Gastroesophageal sphincter (tissue), 4 donors: ENCODE measurements around the gene TSPAN17. TPM values are rescaled to one million over a fixed set of nuclear protein-coding genes. Genes with fewer than 3 reads are reported as not detected.

ENCODE experiments used
- ATAC-seq: fragments of 150-250 bp; one replicate; pipeline ENCODE4 v1.9.1; 2016; ENCODE audit warnings: mild to moderate bottlenecking, moderate library complexity
- H3K27ac ChIP-seq, 4 donors: fragments of 200-600 bp; sonication (generic) in 3 of 4; 1 replicate in 3 of 4; 2 replicates in 1 of 4; pipeline ENCODE4 v1.5.1; 2016 to 2019
- H3K27me3 ChIP-seq: fragments of 200-600 bp; sonication (generic); one replicate; pipeline ENCODE4 v1.5.1; 2019
- H3K36me3 ChIP-seq, 2 donors: fragments of 200-600 bp; sonication (generic); one replicate each; pipeline ENCODE4 v1.5.1; 2019; ENCODE audit warnings: control low read depth in 1 of 2
- H3K4me1 ChIP-seq, 3 donors: fragments of 200-600 bp; sonication (generic); 1 replicate in 2 of 3; 2 replicates in 1 of 3; pipeline ENCODE4 v1.5.1; 2016 to 2019; ENCODE audit warnings: control low read depth in 2 of 3
- H3K4me3 ChIP-seq, 2 donors: fragments of 200-600 bp; sonication (generic); one replicate each; pipeline ENCODE4 v1.5.1; 2019; ENCODE audit warnings: mild to moderate bottlenecking in 1 of 2, moderate library complexity in 1 of 2
- H3K9me3 ChIP-seq, 3 donors: fragments of 200-600 bp; sonication (generic); one replicate each; pipeline ENCODE4 v1.5.1; 2017 to 2019; ENCODE audit warnings: control low read depth in 2 of 3
- CTCF ChIP-seq, 4 experiments: fragments of 200-600 bp in 2 of 4; fragments of 450-650 bp in 2 of 4; sonication (generic) in 1 of 4; IDR thresholded peaks; one replicate each; pipeline ENCODE4 v1.5.1; 2017 to 2019; ENCODE audit warnings: antibody characterized with exemption in 4 of 4, mild to moderate bottlenecking in 2 of 4, moderate library complexity in 2 of 4
- EP300 ChIP-seq: sonication (generic); formaldehyde crosslinking; IDR thresholded peaks from one replicate; pipeline ENCODE4 v1.6.1; 2017; ENCODE audit warnings: antibody characterized with exemption, mild to moderate bottlenecking
- POLR2A ChIP-seq, 2 donors: fragments of 450-650 bp; IDR thresholded peaks; one replicate each; pipeline ENCODE4 v1.6.1; 2017; ENCODE audit warnings: antibody characterized with exemption in 2 of 2, mild to moderate bottlenecking in 2 of 2, moderate library complexity in 1 of 2
- POLR2AphosphoS5 ChIP-seq: sonication (generic); formaldehyde crosslinking; IDR thresholded peaks from one replicate; pipeline ENCODE4 v1.6.1; 2017; ENCODE audit warnings: antibody characterized with exemption
- WGBS, 2 donors: methylation state at CpG; one replicate each; pipeline ENCODE4 v1.1.5; 2018; ENCODE audit warnings: low coverage in 1 of 2; 5-methylcytosine and 5-hydroxymethylcytosine counted together
- total RNA-seq, 4 donors: library from RNA; depleted of rRNA; stranded (reverse); fragments of >200 nt; gene quantifications; one replicate each; pipeline ENCODE4 v1.1.0, GENCODE V29; 2016

Gene TSPAN17
- total RNA-seq, 4 donors from 2014 or later = 11.0 to 20.2 (median 15.4) TPM

GRCh38 chr5:176687881-176688280 is 40.6 kb downstream of the TSPAN17 start:
- H3K27me3 ChIP-seq = peaks cover 66% of the 10 kb centered on the region
- no peaks in the 10 kb centered on the region for H3K36me3 ChIP-seq
- ATAC-seq = no peak
- 100% methylated on average over 1 of the region's 5 CpGs; no CpG with 5 or more reads in 1 of the 2 donors for WGBS, 2 donors
- H3K4me1 ChIP-seq = no peaks in the 10 kb centered on the region
- H3K4me3 ChIP-seq = no peak overlapping the region
- TF ChIP-seq POLR2AphosphoS5 (no peak), CTCF (IDR thresholded peaks at IDR 0.05) (no peak), EP300 (no peak), POLR2A (IDR thresholded peaks at IDR 0.05) (no peak)
- H3K27ac ChIP-seq = no peak overlapping the region
- H3K9me3 ChIP-seq = peaks cover 0 to 26% (median 0%) of the 10 kb centered on the region in 3 donors

GRCh38 chr5:176690911-176691310 is 43.6 kb downstream of the TSPAN17 start:
- Histone ChIP-seq H3K36me3 (no peaks in the 10 kb centered on the region), H3K27ac (no peak overlapping the region), H3K4me1 (no peaks in the 10 kb centered on the region), H3K9me3 (peaks cover 0 to 13% (median 0%) of the 10 kb centered on the region in 3 donors), H3K4me3 (no peak overlapping the region), H3K27me3 (peaks cover 75% of the 10 kb centered on the region)
- no peak for ATAC-seq
- 72% methylated on average over 6 of the region's 7 CpGs; no CpG with 5 or more reads in 1 of the 2 donors for WGBS, 2 donors
- TF ChIP-seq POLR2AphosphoS5 (no peak), EP300 (no peak), POLR2A (IDR thresholded peaks at IDR 0.05) (no peak)

GRCh38 chr5:176691524-176691923 is 44.2 kb downstream of the TSPAN17 start:
- ATAC-seq = no peak
- H3K4me3 ChIP-seq = no peak overlapping the region
- no peaks in the 10 kb centered on the region for H3K36me3 ChIP-seq
- H3K4me1 ChIP-seq = no peaks in the 10 kb centered on the region
- TF ChIP-seq POLR2AphosphoS5 (no peak), CTCF (IDR thresholded peaks at IDR 0.05) (no peak), POLR2A (IDR thresholded peaks at IDR 0.05) (no peak), EP300 (no peak)
- WGBS, 2 donors = no CpG with 5 or more reads among the region's 1 CpG
- H3K27me3 ChIP-seq = peaks cover 81% of the 10 kb centered on the region
- H3K9me3 ChIP-seq = peaks cover 0 to 13% (median 0%) of the 10 kb centered on the region in 3 donors
- H3K27ac ChIP-seq = no peak overlapping the region

- H3K4me1 ChIP-seq = no peaks in the 10 kb centered on the region
- H3K9me3 ChIP-seq = peaks cover 0 to 11% (median 0%) of the 10 kb centered on the region in 3 donors
- H3K27ac ChIP-seq = no peak overlapping the region
- H3K27me3 ChIP-seq = peaks cover 89% of the 10 kb centered on the region
- WGBS, 2 donors = 50% methylated on average over 3 of the region's 5 CpGs; no CpG with 5 or more reads in 1 of the 2 donors
- no peak for TF ChIP-seq EP300
- TF ChIP-seq POLR2A (IDR thresholded peaks at IDR 0.05) = no peak
- no peak for TF ChIP-seq CTCF (IDR thresholded peaks at IDR 0.05)
- no peak for TF ChIP-seq POLR2AphosphoS5
- no peak for ATAC-seq
- no peaks in the 10 kb centered on the region for H3K36me3 ChIP-seq
- no peak overlapping the region for H3K4me3 ChIP-seq
Observed at GRCh38 chr5:176692326-176692725, 45.0 kb downstream of the TSPAN17 start.

GRCh38 chr5:176692839-176693476 is 45.7 kb downstream of the TSPAN17 start:
- no peak for TF ChIP-seq POLR2A (IDR thresholded peaks at IDR 0.05)
- Histone ChIP-seq H3K27me3 (peaks cover 92% of the 10 kb centered on the region), H3K36me3 (no peaks in the 10 kb centered on the region), H3K27ac (no peak overlapping the region), H3K4me3 (no peak overlapping the region), H3K9me3 (peaks cover 0 to 6% (median 0%) of the 10 kb centered on the region in 3 donors), H3K4me1 (no peaks in the 10 kb centered on the region)
- no peak for ATAC-seq
- 12 to 14% methylated on average over 5 to 8 of the region's 13 CpGs for WGBS, 2 donors

GRCh38 chr5:176693477-176693851 is 46.2 kb downstream of the TSPAN17 start:
- TF ChIP-seq EP300 = no peak
- Histone ChIP-seq H3K9me3 (peaks cover 0 to 6% (median 0%) of the 10 kb centered on the region in 3 donors), H3K4me3 (no peak overlapping the region), H3K36me3 (no peaks in the 10 kb centered on the region), H3K27me3 (peaks cover 95% of the 10 kb centered on the region), H3K4me1 (no peaks in the 10 kb centered on the region), H3K27ac (no peak overlapping the region)
- 12 to 23% methylated on average over 8 to 10 of the region's 13 CpGs for WGBS, 2 donors
- no peak for ATAC-seq
